ENCODE results near the gene LACTBL1.

GRCh38 chr1:22914633-22915217, 57.9 kb downstream of the LACTBL1 start:
- no peak for TF ChIP-seq CTCF (IDR thresholded peaks at IDR 0.05; ENCODE audit: low read length)
- no peak for TF ChIP-seq EZH2 (IDR thresholded peaks at IDR 0.05; ENCODE audit: borderline replicate concordance, low read length)

All from OCI-LY1 (cell line).